GM19193 (cell line): ENCODE data around the gene GSK3A.

Experiments used
- POLR2A ChIP-seq: IDR thresholded peaks from 4 replicates; pipeline ENCODE4 v1.6.1; 2011; ENCODE audit not compliant: insufficient read depth, insufficient read length; ENCODE audit errors: extremely low read depth

Gene GSK3A

DNA sequence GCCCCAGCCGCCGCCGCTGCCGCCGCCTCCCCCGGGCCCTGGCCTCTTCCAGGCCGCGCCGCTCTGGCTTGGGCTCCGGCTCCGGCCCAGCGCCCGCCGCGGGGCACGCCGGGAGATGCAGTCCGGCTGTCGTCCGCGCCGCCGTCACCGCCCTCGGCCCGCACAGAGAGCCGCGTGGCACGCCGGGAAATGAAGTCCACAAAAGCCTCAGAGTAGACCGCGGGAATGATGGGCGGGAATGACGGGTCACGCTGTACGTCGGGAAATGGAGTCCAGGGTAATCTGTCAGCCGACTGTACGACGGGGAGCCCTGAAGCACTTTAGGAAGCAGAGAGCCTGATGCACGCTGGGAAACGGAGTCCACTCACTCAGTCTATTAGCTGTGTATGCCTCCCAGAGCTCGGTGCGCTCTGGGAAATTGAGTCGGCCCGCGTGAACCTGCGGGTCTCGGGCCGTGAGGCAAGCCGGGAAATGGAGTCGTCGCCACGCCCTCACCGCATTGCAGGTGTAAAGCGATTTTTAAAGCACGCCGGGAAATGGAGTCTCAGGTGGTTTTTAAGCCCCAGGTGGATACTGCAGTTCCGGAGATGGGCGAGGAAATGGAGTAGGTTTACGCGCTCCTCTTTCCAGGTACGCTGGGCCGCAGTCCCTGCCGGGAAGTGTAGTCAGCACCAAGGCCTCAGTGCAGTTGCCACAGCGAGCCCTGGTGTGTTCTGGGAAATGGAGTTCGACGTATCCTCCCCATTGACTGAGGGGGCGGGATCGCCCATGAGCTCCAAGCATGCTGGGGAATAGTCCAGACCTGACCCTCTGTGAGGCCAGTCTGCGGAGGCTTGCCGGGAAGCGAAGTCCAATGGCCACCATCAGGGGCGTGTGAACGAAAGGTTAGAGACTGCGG lies at the start of gene GSK3A:
GSK3A (minus strand) TSS at position 91 of the 898 bp plus-strand sequence. CDS start 137 bp downstream, outside the sequence.
- peak; percentile 82 for TF ChIP-seq POLR2A

DNA sequence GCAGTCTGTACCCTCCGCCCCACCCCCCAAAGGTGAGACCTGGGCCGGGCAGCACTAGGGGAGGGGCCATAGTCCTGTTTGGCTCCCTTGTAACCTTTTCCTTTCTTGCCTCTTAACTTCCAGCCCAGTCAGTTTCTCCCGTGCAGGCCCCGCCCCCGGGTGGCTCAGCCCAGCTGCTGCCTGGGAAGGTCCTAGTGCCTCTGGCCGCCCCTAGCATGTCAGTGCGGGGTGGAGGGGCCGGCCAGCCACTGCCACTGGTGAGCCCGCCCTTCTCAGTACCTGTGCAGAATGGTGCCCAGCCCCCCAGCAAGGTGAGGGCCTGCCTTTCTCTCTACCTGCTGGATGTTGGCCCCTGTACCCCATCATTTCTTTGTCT lies 49.0 kb upstream of the GSK3A start:
- no peak for TF ChIP-seq POLR2A

DNA sequence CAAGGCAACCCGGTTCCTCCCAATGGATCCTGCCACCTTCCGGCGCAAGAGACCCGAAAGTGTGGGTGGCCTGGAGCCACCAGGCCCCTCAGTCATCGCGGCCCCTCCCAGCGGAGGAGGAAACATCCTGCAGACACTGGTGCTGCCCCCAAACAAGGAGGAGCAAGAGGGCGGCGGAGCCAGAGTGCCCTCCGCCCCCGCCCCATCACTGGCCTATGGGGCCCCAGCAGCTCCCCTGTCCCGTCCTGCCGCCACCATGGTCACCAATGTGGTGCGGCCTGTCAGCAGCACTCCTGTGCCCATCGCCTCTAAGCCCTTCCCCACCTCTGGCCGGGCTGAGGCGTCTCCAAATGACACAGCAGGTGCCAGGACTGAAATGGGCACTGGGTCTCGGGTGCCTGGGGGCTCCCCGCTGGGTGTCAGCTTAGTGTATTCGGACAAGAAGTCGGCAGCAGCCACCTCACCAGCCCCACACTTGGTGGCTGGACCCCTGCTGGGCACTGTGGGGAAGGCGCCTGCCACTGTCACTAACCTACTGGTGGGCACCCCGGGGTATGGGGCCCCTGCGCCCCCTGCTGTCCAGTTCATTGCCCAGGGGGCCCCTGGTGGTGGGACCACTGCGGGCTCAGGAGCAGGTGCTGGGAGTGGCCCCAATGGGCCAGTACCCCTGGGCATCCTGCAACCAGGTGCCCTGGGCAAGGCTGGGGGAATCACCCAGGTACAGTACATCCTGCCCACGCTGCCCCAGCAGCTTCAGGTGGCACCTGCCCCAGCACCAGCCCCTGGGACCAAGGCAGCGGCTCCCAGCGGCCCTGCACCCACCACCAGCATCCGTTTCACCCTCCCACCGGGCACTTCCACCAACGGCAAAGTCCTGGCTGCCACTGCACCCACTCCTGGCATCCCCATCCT lies 48.4 kb upstream of the GSK3A start:
- TF ChIP-seq POLR2A, result no peak

DNA sequence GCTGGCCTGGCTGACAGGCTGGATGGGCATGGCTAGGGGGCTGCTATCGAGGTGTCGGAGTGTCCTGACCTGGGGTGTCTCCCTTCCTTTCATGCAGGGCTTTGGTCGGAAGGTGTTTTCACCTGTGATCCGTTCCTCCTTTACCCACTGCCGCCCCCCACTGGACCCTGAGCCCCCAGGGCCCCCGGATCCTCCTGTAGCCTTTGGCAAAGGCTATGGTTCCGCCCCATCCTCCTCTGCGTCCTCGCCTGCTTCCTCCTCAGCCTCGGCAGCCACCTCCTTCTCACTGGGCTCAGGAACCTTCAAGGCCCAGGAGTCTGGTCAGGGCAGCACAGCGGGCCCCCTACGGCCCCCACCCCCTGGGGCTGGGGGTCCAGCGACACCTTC lies 47.7 kb upstream of the GSK3A start:
- no peak for TF ChIP-seq POLR2A

DNA sequence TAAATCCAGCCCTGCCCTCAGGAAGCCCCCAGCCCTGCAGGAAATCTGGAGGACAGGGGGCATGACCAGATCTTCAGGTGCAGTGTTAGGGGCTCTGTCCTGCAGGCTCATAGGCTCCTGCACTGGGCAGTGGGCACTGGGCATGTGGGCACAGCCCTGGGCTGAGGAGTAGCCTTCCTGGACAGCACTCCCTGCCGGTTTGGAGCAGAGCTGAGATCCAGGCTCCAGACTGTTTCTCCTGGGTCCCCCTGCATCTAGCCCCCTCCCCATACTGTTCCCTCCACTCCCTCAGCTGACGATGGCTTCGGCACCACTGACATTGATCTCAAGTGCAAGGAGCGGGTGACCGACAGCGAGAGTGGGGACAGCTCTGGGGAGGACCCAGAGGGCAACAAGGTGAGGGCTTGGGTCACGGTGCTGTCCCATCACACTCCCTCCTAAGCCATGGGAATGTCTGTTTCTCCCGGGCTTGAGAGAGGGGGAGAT lies 47.2 kb upstream of the GSK3A start:
- TF ChIP-seq POLR2A, result no peak

DNA sequence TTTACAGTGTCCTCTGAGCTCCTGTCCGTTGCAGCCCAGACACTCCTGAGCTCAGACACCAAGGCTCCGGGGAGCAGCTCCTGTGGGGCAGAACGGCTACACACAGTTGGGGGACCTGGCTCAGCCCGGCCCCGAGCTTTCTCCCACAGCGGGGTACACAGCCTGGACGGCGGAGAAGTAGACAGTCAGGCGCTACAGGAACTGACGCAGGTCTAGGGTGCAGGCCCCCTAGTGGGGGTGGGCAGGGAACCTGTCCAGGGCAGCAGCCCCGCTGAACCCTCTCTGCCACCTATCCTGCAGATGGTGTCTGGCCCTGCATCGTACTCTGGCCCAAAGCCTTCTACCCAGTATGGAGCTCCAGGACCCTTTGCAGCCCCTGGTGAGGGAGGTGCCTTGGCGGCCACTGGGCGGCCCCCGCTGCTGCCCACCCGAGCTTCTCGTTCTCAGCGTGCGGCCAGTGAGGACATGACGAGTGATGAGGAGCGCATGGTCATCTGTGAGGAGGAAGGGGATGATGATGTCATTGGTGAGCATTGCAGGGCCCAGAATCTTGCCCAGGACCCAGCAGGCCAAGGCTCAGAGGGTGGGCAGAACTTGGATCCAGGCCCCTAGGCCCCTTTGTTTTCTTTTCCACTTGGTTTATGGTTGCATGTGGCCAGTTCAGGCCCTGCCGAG lies 46.6 kb upstream of the GSK3A start:
- no peak for TF ChIP-seq POLR2A

DNA sequence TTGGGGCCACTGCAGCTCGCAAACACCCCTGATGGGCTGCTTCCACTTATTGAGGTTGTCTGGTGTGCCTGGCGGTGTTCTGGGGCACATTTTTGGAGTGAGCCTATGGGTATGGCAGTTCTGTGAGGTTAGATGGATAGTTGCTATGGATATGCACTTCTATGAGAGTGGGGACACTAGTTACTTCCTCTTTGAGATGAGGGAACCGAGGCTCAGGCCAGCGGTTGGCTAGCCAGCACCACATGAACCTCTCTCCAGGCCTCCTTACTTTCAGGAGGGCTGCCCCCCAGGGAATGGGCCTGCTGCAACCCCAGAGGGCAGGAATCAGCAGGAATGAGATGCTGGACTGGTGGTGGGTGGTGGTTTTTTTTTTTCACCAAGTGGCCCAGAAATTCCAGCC lies 46.0 kb upstream of the GSK3A start:
- TF ChIP-seq POLR2A, result no peak

DNA sequence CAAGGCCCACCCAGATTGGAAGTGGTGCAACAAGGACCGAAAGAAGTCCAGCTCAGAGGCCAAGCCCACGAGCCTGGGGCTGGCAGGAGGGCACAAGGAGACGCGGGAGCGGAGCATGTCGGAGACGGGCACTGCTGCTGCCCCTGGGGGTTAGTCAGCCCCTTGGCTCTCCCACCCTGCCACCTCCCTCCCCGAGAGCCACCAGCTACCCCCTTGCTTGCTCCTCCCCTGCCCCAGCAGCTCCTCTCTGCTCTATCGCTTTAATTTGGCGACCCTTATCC lies 45.4 kb upstream of the GSK3A start:
- TF ChIP-seq POLR2A, result no peak

DNA sequence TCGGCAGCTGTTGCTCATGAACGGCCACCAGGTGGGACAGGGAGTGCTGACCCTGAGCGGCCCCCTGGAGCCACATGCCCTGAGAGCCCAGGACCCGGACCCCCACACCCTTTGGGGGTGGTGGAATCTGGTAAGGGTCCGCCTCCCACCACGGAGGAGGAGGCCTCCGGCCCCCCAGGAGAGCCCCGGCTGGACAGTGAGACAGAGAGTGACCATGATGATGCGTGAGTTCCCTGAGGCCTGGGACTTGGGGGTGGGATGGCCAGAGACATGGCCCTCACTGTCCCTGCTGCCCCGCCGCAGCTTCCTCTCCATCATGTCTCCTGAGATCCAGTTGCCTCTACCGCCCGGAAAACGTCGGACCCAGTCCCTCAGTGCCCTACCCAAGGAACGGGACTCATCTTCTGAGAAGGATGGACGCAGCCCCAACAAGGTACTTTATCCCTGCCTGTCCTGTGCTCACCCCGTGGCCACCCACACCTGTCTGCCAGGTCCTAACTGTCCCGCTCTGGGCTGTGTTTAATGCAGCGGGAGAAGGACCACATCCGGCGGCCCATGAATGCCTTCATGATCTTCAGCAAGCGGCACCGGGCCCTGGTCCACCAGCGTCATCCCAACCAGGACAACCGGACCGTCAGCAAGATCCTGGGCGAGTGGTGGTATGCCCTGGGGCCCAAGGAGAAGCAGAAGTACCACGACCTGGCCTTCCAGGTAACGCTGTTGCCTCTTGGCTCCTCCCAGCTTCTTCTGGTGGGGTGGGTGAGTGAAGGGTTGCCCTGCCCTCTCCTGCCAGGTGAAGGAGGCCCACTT lies 44.8 kb upstream of the GSK3A start:
- no peak for TF ChIP-seq POLR2A

DNA sequence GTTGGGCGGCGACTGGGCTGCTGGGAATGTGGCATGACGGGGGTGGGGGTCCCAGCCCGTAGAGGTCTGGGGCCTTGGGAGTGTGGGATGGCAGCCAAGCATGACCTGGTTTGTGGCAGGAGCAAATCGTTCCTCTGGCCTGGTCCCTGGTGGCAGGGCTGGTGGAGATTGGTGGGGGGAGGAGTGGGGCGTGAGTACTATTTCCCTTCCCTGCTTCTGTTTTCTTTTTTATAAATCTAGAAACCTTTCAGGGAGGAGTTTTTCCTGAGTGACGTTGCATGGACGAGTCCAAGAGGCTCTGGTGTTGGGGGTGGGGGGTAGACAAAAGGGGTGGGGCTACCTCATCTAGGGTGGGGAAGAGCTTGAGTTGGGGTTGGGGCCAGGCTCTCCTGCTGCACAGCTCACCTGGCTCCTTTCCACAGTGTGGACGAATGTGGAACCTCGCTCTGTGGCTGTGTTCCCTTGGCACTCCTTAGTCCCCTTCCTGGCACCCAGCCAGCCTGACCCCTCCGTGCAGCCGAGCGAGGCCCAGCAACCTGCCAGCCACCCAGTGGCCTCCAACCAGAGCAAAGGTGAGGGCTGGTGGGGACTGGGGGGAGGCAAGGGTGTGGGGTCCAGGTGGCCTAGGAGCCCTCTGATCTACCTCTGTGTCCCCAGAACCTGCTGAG lies 44.1 kb upstream of the GSK3A start:
- TF ChIP-seq POLR2A, result no peak

DNA sequence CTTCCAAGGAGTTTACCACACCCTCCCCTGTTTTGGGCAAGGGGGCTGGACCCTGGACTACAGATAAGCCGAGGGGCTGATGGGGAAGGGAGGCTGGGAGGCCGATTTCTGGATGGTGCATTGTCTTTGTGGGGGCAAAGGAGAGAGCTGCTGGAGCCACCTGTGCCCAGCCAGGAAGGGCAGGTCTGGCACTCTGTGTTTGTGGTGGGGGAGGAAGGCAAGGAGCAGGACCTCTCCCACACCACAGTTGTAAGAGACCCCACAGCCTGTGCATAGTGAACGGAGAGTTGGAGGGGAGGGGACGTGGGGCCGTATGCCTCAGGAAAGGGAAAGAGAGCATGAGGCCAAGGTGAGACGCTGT lies 43.6 kb upstream of the GSK3A start:
- TF ChIP-seq POLR2A, result no peak

DNA sequence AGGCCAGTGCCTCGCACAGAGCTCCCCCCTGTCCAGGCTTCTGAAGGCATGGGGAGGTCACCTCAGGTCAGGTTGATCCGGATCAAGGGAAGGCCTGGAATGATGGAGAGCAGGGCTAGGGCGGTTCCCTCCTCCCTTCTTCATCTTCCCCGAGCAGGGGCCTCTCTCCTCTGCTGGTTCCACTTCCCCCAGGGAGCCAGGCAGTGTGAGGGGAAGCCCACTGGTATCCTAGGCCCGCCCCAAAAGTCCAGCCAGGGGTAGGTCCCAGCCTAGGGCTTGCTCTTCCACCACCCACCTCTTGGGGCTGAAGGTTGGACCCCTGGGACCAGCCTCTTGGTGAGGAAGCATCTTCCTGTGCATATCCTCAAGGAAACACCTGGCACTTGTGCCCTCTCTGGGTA lies 43.1 kb upstream of the GSK3A start:
- TF ChIP-seq POLR2A, result no peak

DNA sequence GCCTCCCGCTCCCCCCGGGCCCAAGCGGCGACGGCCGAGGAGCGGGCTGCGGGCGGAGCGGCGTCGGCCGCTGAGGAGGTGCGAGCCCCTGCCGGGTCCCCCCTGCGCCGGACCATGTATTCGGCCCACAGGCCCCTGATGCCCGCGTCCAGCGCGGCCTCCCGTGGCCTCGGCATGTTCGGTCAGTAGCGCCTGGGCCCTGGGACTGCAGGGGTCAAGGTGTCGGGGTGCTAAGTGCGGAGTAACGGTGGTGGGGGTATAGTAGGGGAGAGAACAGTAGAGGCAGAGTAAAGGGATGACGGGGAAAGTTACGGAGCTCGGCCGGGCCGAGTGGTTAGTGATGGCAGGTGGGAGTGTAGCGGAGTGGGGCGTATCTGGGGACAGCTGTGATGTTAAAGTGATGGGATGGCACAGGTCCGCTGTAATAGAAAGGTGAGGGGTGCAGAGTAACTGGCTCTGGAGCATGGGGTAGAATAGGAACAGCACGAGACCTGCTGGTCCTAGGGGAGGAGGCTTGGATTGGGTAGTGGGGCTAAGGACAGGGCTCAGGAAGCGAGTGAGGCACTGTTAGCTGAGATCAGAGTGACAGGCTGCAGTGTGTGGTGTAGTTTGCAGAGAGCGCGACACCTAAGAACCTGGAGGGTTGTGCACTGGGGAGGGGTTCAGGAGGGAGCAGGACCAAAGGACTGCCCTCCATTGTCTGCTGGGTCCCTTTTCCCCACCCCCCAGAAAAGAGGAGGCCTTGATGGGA lies 42.4 kb upstream of the GSK3A start:
- peak; percentile 14 for TF ChIP-seq POLR2A
